HUES64 (cell line): ENCODE measurements around the gene OR10K2.
"Not testable (repeated sequence)": the region's sequence is repeated elsewhere in the genome, so short reads cannot be mapped to it uniquely, and the experiment has no call there.

ENCODE experiments used
- H3K27ac ChIP-seq: 2 replicates; pipeline ENCODE4 v1.7.0; 2013; ENCODE audit warnings: low read depth, low read length, inconsistent platforms
- H3K27me3 ChIP-seq: 2 replicates; pipeline ENCODE4 v1.6.1; 2013; ENCODE audit warnings: mild to moderate bottlenecking, low read length; ENCODE audit not compliant: insufficient read depth
- H3K36me3 ChIP-seq: 2 replicates; pipeline ENCODE4 v1.6.1; 2013; ENCODE audit warnings: mild to moderate bottlenecking, low read length; ENCODE audit not compliant: insufficient read depth
- H3K4me1 ChIP-seq: 2 replicates; pipeline ENCODE4 v1.6.1; 2013; ENCODE audit warnings: mild to moderate bottlenecking, low read length, moderate library complexity; ENCODE audit not compliant: insufficient read depth
- H3K4me3 ChIP-seq: 2 replicates; pipeline ENCODE4 v1.5.1; 2013; ENCODE audit warnings: mild to moderate bottlenecking, low read length, moderate library complexity
- H3K9ac ChIP-seq: 2 replicates; pipeline ENCODE4 v1.6.1; 2013; ENCODE audit warnings: mild to moderate bottlenecking, low read depth, low read length
- H3K9me3 ChIP-seq: 2 replicates; pipeline ENCODE4 v1.6.1; 2013; ENCODE audit warnings: low read depth, low read length; ENCODE audit not compliant: insufficient read depth
- WGBS: fragments of 150-250, 120-280 bp; methylation state at CpG from one replicate; pipeline ENCODE4 v1.1.7; 2013; ENCODE audit warnings: missing lambda C conversion rate; 5-methylcytosine and 5-hydroxymethylcytosine counted together

OR10K2 gene

GRCh38 chr1:158414651-158415345 lies 11.2 kb downstream of the OR10K2 start:
- no peak overlapping the region for H3K27ac ChIP-seq
- H3K36me3 ChIP-seq, result no peaks in the 10 kb centered on the region
- H3K9me3 ChIP-seq, result no peaks in the 10 kb centered on the region
- H3K9ac ChIP-seq, result no peak overlapping the region
- H3K27me3 ChIP-seq, result no peaks in the 10 kb centered on the region
- WGBS, result over 99% methylated on average over 3 of the region's 4 CpGs
- no peaks in the 10 kb centered on the region for H3K4me1 ChIP-seq
- no peak overlapping the region for H3K4me3 ChIP-seq

GRCh38 chr1:158407092-158407491 lies 18.9 kb downstream of the OR10K2 start:
- Histone ChIP-seq H3K9me3 (no peaks in the 10 kb centered on the region), H3K4me3 (no peak overlapping the region), H3K4me1 (no peaks in the 10 kb centered on the region), H3K9ac (no peak overlapping the region), H3K27me3 (no peaks in the 10 kb centered on the region), H3K27ac (no peak overlapping the region), H3K36me3 (no peaks in the 10 kb centered on the region)
- 95% methylated on average over 5 of the region's 5 CpGs for WGBS

- H3K9ac ChIP-seq, result no peak overlapping the region
Measured at GRCh38 chr1:158400871-158401270, 25.2 kb downstream of the OR10K2 start.

GRCh38 chr1:158398818-158399514 lies 27.1 kb downstream of the OR10K2 start, which contains the start of gene OR10T2:
OR10T2 (minus strand) TSS chr1:158399466; CDS start chr1:158399466, 0 bp downstream.
- Histone ChIP-seq H3K9me3 (no peaks in the 10 kb centered on the region), H3K4me1 (no peaks in the 10 kb centered on the region), H3K9ac (no peak within 1 kb of the TSS), H3K4me3 (no peak within 1 kb of the TSS), H3K27me3 (no peaks in the 10 kb centered on the region), H3K27ac (no peak within 1 kb of the TSS), H3K36me3 (no peaks in the 10 kb centered on the region)
- 91% methylated on average over 5 of the region's 5 CpGs for WGBS

More at GRCh38 chr1:158400871-158401270, 25.2 kb downstream of the OR10K2 start:
- Histone ChIP-seq H3K36me3 (no peaks in the 10 kb centered on the region), H3K9me3 (no peaks in the 10 kb centered on the region), H3K4me3 (no peak overlapping the region), H3K27ac (no peak overlapping the region), H3K4me1 (no peaks in the 10 kb centered on the region), H3K27me3 (no peaks in the 10 kb centered on the region)
- WGBS, result 96% methylated on average over 3 of the region's 3 CpGs

GRCh38 chr1:158396646-158397045 lies 29.4 kb downstream of the OR10K2 start:
- Histone ChIP-seq H3K36me3 (no peaks in the 10 kb centered on the region), H3K27ac (no peak overlapping the region), H3K27me3 (no peaks in the 10 kb centered on the region), H3K4me3 (no peak overlapping the region), H3K4me1 (no peaks in the 10 kb centered on the region), H3K9me3 (no peaks in the 10 kb centered on the region), H3K9ac (no peak overlapping the region)
- 98% methylated on average over 3 of the region's 3 CpGs for WGBS

GRCh38 chr1:158393476-158393875 lies 32.6 kb downstream of the OR10K2 start:
- H3K4me3 ChIP-seq, result no peak overlapping the region
- 90% methylated on average over 4 of the region's 5 CpGs for WGBS
- no peaks in the 10 kb centered on the region for H3K9me3 ChIP-seq
- H3K4me1 ChIP-seq, result no peaks in the 10 kb centered on the region
- no peak overlapping the region for H3K9ac ChIP-seq
- no peaks in the 10 kb centered on the region for H3K27me3 ChIP-seq
- H3K36me3 ChIP-seq, result no peaks in the 10 kb centered on the region
- no peak overlapping the region for H3K27ac ChIP-seq

- no peaks in the 10 kb centered on the region for H3K36me3 ChIP-seq
- H3K27me3 ChIP-seq, result no peaks in the 10 kb centered on the region
- H3K9ac ChIP-seq, result no peak overlapping the region
- H3K27ac ChIP-seq, result no peak overlapping the region
- no peaks in the 10 kb centered on the region for H3K9me3 ChIP-seq
- no peaks in the 10 kb centered on the region for H3K4me1 ChIP-seq
- H3K4me3 ChIP-seq, result no peak overlapping the region
Measured at GRCh38 chr1:158391099-158391498, 34.9 kb downstream of the OR10K2 start.

- no peaks in the 10 kb centered on the region for H3K36me3 ChIP-seq
- no peaks in the 10 kb centered on the region for H3K4me1 ChIP-seq
- no peaks in the 10 kb centered on the region for H3K9me3 ChIP-seq
- no peak overlapping the region for H3K27ac ChIP-seq
- no peak overlapping the region for H3K9ac ChIP-seq
- H3K4me3 ChIP-seq, result no peak overlapping the region
- no CpG with 5 or more reads among the region's 1 CpG for WGBS
- no peaks in the 10 kb centered on the region for H3K27me3 ChIP-seq
Measured at GRCh38 chr1:158390331-158390730, 35.7 kb downstream of the OR10K2 start.

GRCh38 chr1:158374860-158375259 lies 51.2 kb downstream of the OR10K2 start:
- no peak overlapping the region for H3K4me3 ChIP-seq
- H3K4me1 ChIP-seq, result no peaks in the 10 kb centered on the region
- H3K9ac ChIP-seq, result no peak overlapping the region
- H3K27me3 ChIP-seq, result no peaks in the 10 kb centered on the region
- no peak overlapping the region for H3K27ac ChIP-seq
- H3K36me3 ChIP-seq, result no peaks in the 10 kb centered on the region
- H3K9me3 ChIP-seq, result no peaks in the 10 kb centered on the region
- WGBS, result no CpG with 5 or more reads among the region's 1 CpG

GRCh38 chr1:158374101-158374500 lies 51.9 kb downstream of the OR10K2 start:
- H3K4me3 ChIP-seq, H3K4me1 ChIP-seq, H3K27ac ChIP-seq, H3K9me3 ChIP-seq, H3K27me3 ChIP-seq, H3K36me3 ChIP-seq, H3K9ac ChIP-seq: not testable (repeated sequence)
- 95% methylated on average over 25 of the region's 25 CpGs for WGBS

GRCh38 chr1:158371188-158371953 lies 54.7 kb downstream of the OR10K2 start:
- H3K9ac ChIP-seq, result no peak overlapping the region
- no peak overlapping the region for H3K27ac ChIP-seq
- 93% methylated on average over 6 of the region's 6 CpGs for WGBS
- H3K36me3 ChIP-seq, result no peaks in the 10 kb centered on the region
- no peak overlapping the region for H3K4me3 ChIP-seq
- H3K4me1 ChIP-seq, result no peaks in the 10 kb centered on the region
- no peaks in the 10 kb centered on the region for H3K27me3 ChIP-seq
- no peaks in the 10 kb centered on the region for H3K9me3 ChIP-seq
